ENCODE data around the gene ZNF469.

ZNF469 gene

DNA sequence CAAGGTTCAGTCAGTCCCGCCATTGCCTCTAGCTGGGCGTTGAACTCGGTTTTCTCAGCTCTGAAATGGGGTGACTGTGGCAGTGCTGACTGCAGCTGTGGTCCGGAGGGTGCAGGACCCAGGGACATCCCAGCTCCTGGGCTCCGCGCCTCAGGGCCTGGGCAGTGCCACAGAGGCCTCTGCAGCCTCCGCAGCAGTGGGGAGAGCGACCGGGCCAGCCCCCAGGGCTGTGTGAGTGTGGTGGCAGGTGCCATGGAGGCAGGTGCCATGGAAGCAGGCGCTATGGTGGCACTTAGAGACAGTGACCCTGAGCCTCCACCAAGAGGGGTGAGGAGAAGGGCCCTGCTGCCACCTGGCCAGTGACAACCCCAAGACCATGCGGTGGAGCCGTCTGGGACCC, 30.9 kb downstream of the ZNF469 start:
- DNase-seq = no peak

DNA sequence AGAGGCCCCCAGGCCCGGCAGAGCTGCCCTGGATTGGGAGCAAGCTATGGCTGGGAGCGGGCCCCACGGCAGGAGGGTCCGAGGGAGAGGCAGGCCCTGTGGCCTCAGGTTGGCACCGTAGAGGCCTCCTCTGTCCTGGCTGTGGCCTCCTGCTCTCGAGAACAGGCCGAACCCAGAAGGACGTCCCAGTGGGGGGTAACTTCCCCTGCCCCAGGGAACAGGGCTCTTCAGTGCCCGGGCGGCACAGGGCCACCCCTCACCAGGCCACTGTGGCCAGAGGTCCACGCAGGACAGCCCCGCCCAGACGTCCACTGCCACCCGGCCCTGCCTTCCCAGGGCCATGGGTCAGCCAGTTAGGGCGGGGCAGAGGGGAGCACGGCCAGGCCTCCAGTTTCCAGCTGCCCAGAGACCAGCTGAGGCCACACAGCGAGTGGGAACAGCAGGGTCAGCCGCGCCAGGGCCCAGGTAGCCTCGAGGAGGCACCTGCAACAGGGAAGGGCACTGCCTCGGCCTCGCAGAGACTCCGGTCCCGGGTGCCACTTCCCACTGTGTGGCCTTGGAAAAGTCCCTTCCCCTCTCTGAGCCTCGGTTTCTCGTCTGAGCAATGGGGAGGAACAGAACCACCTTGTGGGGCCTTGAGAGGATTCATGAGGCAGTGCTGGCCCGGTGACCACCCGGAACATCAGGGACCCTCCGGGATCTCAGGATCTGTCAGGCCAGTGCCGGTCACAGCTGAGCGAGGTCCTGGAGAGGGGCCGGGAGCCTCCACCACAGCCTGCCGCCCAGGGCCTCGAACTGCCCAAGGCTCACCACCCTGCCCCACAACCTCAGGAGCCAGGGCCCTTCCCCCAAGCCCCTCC, 32.0 kb downstream of the ZNF469 start:
- DNase-seq = no peak

DNA sequence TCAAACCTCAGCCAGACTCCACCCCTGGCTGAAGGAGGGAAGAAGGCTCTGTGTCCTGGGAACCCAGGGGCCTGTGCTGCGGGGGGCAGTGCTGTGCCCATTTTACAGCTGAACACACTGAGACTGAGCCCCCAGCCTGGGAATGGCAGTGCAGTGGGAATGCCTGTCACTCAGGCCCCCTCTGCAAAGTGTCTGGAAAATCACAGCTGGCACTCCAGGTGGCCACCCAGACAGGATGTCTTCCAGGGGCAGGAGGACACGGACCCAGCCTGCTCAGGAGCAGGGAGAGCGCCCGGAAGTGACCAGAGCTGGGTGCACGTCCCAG, 32.6 kb downstream of the ZNF469 start:
- no peak for DNase-seq

DNA sequence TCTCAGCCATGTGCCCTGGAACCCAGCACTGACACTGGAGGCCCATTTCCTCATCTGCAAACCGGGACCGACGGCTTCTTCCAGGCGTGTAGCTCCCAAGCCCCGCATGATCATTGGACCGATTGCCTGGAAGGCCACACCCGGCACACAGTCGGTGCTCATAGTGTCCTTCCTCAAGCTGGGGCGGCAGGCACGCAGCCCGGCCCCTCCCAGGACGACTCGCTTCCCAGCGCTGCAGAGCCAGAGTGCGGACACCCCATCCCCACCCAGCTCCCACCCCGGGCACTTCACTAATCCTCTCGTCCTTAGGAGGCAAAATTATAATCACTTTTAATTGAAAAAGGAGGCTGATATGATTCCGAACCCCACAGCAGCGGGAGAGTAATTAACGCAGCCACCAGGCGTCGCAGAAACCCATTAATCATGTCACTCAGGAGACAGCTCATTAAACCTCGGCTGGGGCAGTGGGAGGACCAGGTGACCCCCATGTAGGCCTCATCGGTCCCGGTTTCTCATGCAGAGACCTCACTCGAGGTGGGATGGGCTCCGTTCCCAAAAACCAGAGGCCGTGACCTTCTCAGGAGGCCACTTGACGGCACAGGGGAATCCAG, 33.1 kb downstream of the ZNF469 start:
- DNase-seq = no peak

DNA sequence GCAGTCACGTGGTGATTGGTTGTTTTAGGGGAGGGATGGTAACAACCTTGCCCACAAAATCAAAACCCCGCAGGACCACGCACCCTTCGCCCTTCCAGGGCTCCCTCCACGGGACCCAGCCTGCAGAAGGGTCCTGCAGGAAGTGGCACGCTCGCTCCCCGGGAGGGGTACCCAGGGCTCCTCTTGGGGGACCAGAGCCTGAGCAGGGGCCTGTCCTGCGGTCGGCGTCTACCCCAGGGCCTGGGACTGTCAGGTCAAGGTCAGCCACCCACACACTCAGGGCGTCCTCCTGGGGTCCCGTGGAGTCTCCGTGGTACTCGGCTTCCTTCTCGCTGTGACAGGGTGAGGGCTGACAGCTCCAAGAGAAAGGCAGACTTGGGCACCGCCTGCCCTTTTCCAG, 33.9 kb downstream of the ZNF469 start:
- no peak for DNase-seq

DNA sequence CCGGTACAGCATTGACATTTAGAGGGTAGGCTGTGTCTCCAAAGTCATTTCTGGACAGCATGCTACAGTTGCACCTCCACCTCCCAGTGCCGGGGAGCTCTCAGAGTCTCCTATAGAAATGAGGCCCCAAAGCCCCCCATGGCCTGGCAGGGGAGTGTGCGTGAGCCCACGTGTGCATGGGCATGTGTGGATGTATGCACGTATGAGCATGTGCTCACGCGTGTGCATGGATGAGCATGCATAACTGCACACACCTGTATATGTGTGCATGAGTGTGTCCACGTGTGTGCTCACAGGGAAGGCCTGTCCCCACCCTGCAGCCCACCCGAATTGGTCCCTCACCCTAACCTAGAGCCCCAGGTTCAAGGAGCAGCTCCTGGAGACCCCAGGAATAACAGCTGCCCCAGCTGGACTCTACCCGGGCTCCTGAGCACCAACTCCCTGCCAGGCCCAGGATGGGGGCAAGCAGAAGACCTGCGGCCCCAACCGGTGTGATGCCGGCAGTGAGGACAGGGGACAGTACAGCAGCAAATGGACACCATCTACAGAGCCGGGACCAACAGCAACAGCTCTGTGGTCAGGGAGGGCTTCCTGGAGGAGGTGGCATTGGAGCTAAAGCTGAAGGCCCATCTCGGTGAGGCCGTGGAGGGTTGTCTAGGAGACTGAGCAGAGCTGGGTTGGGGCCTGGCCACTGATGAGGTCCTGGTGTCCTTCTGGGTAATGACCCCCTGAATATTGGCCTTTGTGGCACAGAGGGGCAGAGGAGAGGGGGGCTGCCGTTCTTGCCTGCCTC, 35.1 kb downstream of the ZNF469 start:
- no peak for DNase-seq

DNA sequence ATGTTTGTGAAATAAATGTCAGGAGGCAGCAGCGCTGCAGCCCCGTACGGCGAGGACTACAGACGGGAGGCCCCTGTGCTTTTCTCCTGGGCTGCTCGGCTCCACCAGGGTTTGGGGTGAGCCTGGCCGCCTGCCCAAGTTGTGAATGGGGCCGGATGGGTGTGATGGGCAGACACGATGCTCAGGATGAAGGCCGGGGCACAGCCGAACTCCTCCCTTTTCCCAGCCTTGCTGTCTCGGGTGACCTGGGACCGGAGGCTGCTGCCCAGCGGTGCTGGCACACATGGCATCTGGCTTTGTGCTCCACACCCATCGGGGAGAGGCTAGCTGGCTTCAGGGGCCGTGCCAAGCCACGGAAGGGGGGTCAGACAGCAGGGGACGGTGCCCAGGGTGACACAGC, 36.1 kb downstream of the ZNF469 start:
- DNase-seq = no peak

DNA sequence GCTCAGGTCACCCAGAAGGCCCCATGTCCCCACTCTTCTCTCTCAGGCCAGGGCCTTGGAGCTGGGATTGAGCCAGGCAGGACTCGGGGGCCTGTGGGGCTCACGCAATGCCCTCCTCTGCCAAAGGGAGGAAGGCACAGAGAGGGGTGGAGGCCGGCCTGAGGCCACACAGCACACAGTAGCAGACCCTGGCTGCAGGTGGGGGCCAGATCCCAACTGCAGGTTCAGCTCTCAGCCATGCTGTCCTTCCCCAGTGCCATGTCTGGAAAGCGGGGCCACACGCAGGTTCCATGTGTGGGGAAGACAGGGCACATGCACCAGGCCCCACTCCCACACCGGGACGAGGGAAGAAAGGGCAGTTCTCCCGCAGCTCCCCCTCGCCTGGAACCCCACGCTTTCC, 37.0 kb downstream of the ZNF469 start:
- no peak for DNase-seq

DNA sequence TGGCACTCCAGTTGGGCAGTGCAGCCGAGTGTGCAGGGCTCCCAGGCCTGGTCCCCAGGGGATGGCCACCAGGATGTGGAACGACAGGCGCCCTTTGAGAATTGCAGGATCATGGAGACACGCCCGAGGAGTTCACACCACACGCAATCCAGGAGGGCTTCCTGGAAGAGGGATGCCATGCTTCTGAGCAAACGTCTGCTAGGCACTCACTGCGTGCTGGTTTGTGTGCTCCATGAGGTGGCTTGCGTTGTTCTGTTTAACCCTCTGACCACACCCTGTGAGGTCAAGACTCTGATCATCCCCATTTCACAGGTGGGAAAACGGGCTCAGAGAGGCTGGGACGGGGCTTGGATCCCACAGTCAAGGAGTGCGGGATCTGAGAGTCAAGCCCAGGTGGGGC, 37.7 kb downstream of the ZNF469 start:
- no peak for DNase-seq

DNA sequence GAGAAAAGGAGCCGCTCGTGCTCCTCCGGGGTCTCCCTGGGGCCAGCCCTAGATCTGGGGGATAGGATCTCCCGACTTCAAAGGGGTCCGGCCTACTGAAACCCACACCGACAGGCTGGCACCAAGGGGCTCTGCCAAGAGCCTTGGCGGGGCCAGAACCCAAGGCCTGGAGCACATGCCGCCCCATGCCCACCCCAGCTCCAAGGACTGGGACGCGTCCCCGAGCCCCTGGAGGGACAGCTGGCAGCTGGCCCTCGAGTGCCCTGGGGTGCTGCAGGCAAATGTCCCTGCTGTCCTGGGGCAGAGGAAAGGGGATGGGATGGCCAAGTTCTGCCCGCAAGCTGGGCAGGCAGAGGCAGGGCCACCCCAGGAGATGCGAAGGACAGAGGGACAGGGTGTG, 38.5 kb downstream of the ZNF469 start:
- DNase-seq = no peak

DNA sequence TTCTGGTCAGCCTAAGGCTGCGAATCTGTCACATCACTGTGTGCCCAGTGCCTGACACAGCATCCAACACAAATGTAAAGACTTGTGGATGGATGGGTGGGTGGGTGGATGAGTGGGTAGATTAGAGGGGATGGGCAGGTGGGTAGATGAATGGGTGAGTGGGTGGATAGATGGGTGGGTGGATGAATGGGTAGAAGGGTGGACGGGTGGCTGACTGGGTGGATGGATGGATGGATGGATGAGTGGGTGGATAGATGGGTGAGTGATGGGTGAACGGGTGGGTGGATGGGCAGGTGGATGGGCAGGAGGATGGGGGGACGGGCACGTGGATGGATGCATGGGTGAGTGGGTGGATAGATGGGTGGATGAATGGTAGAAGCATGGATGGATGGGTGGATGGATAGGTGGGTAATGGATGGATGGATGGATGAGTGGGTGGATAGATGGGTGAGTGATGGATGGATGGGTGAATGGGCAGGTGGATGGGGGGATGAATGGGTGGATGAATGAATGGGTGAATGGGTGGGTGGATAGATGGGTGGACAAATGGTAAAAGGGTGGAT, 39.2 kb downstream of the ZNF469 start:
- DNase-seq = no peak

DNA sequence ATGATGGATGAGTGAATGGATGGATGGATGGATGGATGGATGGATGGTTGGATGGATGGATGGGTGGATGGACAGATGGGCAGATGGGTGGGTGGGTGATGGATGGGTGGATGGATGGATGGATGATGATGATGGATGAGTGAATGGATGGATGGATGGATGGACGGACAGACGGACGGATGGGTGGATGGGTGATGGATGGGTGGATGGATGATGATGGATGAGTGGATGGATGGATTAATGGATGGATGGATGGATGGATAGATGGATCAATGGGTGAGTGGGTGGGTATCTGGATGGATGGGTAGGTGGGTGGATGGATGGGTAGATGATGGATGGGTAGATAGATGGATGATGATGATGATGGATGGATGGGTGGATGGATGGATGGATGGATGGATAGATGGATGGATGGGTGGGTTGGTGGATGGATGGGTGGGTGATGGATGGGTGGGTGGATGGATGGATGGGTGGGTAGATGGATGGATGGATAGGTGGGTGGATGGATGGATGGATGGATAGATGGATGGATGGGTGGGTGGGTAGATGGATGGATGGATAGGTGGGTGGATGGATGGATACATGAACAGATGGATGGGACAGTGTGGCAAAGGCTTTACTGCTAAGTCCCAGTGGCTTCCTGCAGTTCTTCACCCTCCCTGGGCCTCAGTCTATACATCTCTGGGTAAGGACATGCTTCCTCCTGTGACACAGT, 40.1 kb downstream of the ZNF469 start:
- DNase-seq = no peak

DNA sequence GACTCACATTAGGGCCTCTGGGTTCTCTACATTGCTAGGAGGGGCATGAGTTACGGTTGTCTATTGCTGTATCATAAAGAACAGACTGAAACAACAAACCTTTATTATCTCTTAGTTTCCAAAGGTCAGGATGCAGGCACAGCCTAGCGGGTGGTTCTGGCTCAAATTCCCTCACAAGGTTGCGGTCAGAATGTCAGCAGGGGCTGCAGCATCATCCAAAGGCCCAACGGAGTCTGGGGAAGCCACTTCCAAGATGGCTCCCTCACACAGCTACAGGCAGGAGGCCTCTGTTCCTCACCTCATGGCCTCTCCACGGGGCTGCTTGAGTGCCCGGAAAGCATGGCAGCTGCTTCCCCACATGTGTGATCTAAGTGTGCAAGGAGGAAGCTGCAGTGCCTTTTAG, 40.7 kb downstream of the ZNF469 start:
- DNase-seq = no peak

DNA sequence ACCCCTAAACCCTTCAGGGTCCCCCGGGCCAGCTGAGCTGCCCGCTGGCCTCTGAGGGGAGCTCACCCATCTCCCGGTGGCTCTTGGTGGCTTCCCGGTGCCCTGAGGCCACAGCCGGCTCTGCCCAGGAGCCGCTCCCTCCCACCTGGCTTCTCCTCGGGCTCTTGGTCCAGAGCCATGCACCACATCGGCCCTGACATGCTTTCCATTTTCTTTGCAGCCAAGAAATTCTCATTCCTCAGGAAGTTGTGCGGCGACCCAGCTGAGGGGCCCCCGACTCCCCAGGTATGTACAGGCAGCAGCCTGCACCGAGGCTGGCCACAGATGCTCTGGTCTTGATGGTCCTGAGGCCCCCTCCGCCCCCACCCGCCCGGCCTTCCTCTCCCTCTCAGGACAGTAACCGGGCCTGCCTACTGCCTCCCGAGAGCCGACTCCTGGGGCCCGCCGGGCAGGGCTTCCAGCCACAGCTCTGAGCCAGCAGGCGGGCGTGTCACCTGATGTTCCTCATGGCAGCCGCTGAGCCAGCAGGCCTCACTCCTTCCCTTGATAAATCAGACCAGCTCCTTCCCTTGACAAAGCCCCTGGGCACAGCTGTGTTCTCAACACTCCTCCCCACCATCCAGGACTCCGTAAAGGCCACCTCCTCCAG, 42.0 kb downstream of the ZNF469 start:
- DNase-seq = no peak

DNA sequence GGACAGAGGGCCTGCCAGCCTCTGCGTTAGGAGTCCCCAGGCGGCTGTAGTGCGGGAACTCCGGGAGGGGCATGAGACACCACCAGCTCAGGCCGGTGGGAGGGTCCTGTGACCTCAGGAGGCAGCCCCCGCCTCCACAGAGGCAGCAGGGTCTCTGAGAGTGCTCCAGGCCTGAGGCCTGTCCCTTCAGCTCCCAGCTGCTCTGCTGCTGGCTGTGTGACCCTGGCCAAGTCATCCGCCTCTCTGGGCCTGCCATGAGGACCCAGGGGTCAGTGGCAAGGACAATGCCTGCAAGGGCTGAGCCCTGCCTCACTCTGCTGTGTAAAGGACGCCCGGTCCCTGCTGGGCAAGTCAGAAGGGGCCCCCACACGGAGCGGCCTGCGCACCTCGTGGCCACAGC, 43.3 kb downstream of the ZNF469 start:
- no peak for DNase-seq

DNA sequence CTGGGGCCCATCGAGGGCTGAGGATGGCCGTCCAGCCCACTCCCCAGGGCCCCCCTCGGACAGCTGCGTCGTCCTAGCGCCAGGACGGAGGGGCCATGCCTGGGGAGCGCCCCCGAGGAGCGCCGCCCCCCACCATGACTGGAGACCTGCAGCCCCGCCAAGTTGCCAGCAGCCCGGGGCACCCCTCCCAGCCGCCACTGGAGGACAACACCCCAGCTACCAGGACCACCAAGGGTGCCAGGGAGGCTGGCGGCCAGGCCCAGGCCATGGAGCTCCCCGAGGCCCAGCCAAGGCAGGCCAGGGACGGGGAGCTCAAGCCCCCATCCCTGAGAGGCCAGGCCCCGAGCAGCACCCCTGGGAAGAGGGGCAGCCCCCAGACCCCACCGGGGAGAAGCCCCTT, 44.6 kb downstream of the ZNF469 start:
- DNase-seq = no peak

DNA sequence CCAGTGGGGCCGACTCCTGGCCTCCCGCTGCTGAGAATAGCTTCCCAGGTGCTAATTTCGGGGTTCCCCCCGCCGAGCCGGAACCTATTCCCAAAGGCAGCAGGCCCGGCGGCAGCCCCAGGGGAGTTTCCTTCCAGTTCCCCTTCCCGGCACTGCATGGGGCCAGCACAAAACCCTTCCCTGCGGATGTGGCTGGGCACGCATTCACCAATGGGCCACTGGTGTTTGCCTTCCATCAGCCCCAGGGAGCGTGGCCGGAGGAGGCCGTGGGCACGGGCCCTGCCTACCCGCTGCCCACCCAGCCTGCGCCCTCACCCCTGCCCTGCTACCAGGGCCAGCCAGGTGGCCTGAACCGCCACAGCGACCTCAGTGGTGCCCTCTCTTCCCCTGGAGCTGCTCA, 45.4 kb downstream of the ZNF469 start:
- no peak for DNase-seq

DNA sequence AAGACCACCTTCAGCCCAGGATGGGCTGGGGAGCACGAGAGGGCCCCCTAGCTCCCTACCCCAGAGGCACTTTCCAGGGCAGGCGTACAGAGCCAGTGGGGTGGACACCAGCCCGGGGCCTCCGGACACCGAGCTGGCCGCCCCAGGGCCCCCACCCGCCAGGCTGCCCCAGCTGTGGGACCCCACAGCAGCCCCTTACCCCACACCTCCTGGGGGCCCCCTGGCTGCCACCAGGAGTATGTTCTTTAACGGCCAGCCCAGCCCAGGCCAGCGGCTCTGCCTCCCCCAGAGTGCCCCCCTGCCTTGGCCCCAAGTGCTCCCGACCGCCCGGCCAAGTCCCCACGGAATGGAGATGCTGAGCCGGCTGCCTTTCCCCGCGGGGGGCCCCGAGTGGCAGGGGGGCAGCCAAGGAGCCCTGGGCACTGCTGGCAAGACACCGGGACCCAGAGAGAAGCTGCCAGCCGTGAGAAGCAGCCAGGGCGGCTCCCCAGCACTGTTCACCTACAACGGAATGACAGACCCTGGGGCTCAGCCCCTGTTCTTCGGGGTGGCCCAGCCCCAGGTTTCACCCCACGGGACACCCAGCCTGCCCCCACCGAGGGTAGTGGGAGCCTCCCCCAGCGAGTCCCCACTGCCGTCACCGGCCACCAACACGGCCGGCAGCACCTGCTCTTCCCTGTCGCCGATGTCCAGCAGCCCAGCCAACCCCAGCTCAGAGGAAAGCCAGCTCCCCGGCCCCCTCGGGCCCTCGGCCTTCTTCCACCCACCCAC, 46.0 kb downstream of the ZNF469 start:
- DNase-seq = no peak

DNA sequence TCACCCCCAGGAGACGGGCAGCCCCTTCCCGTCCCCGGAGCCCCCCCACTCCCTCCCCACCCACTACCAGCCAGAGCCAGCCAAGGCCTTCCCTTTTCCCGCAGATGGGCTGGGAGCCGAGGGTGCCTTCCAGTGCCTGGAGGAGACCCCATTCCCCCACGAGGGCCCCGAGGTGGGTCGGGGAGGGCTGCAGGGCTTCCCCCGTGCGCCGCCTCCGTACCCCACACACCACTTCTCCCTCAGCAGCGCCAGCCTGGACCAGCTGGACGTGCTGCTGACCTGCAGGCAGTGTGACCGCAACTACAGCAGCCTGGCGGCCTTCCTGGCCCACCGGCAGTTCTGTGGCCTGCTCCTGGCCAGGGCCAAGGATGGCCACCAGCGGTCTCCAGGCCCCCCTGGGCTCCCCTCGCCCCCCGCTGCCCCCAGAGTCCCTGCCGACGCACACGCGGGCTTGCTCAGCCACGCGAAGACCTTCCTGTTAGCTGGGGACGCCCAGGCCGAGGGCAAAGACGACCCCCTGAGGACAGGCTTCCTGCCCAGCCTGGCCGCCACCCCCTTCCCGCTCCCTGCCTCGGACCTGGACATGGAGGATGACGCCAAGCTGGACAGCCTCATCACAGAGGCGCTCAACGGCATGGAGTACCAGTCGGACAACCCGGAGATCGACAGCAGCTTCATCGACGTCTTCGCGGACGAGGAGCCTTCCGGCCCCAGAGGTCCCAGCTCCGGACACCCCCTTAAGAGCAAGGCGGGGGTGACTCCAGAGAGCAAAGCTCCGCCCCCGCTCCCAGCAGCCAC, 46.8 kb downstream of the ZNF469 start:
- no peak for DNase-seq

DNA sequence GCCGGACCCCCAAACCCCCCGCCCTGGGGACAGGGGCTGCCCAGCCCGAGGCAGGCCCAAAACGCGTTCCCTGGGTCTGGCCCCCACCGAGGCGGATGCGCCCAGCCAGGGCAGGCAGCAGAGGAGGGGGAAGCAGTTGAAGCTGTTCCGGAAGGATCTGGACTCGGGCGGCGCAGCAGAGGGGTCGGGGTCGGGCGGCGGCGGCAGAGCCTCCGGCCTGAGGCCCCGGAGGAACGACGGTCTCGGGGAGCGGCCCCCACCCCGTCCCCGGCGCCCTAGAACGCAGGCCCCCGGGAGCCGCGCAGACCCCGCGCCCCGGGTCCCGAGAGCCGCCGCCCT, 47.4 kb downstream of the ZNF469 start:
- DNase-seq = no peak

All from NCI-H187 (cell line).